ENCODE results near the gene NT5DC2.

GRCh38 chr3:52520716-52521487 lies 12.8 kb downstream of the NT5DC2 start:
- no peak for TF ChIP-seq EZH2 (IDR thresholded peaks at IDR 0.05; ENCODE audit: borderline replicate concordance, low read depth, low read length, severe bottlenecking)
- TF ChIP-seq CTCF (IDR thresholded peaks at IDR 0.05; ENCODE audit: borderline replicate concordance, extremely low read depth, low read length, poor library complexity, severe bottlenecking): no peak
